ENCODE data around the gene DPP6. TPM values are rescaled to one million over a fixed set of nuclear protein-coding genes. Genes with fewer than 3 reads are reported as not detected.

DPP6 gene
- total and polyA plus RNA-seq, 11 donors, result 0.05 to 2.9 (median 0.11) TPM; not detected in 3

- no peak overlapping the region for H3K27ac ChIP-seq
- ATAC-seq, result no peak
- DNase-seq, result no peak
- 56 to 64% (median 63%) methylated on average over 8 to 9 of the region's 9 CpGs for whole genome bisulfite sequencing, 4 donors
- no peaks in the 10 kb centered on the region for H3K4me1 ChIP-seq
- no peaks in the 10 kb centered on the region for H3K9me3 ChIP-seq
- H3K27me3 ChIP-seq, result peaks cover 0 to 5% (median 0%) of the 10 kb centered on the region in 9 donors
- H3K36me3 ChIP-seq, result no peaks in the 10 kb centered on the region
- H3K4me3 ChIP-seq, result no peak overlapping the region
- intact Hi-C loops (cut with DNase I), result no loop called here
- TF ChIP-seq POLR2A (IDR thresholded peaks at IDR 0.05), result no peak
- TF ChIP-seq CTCF (IDR thresholded peaks at IDR 0.05), result no peak
Observed at GRCh38 chr7:154886591-154886990, 834.4 kb downstream of the DPP6 start.

- no peaks in the 10 kb centered on the region for H3K36me3 ChIP-seq
- H3K4me1 ChIP-seq, result no peaks in the 10 kb centered on the region
- no peak for TF ChIP-seq POLR2A (IDR thresholded peaks at IDR 0.05)
- no peak for TF ChIP-seq CTCF (IDR thresholded peaks at IDR 0.05)
- no peak overlapping the region for H3K27ac ChIP-seq
- ATAC-seq (no peak), DNase-seq (no peak)
- H3K4me3 ChIP-seq, result no peak overlapping the region
- intact Hi-C loops (cut with DNase I), result no loop called here
- WGBS, 4 donors, result 50 to 54% (median 52%) methylated on average over 3 of the region's 3 CpGs
- peaks cover 0 to 14% (median 0%) of the 10 kb centered on the region in 9 donors for H3K27me3 ChIP-seq
- H3K9me3 ChIP-seq, result no peaks in the 10 kb centered on the region
Observed at GRCh38 chr7:154888690-154889089, 836.5 kb downstream of the DPP6 start.

- DNase-seq (no peak), ATAC-seq (no peak)
- WGBS, 4 donors, result 31 to 39% (median 35%) methylated on average over 8 to 28 of the region's 28 CpGs
- no peak overlapping the region for H3K27ac ChIP-seq
- intact Hi-C loops (cut with DNase I), result no loop called here
- TF ChIP-seq POLR2A (IDR thresholded peaks at IDR 0.05) (no peak), CTCF (IDR thresholded peaks at IDR 0.05) (no peak)
- no peaks in the 10 kb centered on the region for H3K9me3 ChIP-seq
- no peaks in the 10 kb centered on the region for H3K4me1 ChIP-seq
- peaks cover 0 to 21% (median 3%) of the 10 kb centered on the region in 9 donors for H3K27me3 ChIP-seq
- H3K36me3 ChIP-seq, result no peaks in the 10 kb centered on the region
- no peak overlapping the region for H3K4me3 ChIP-seq
Observed at GRCh38 chr7:154892459-154892858, 840.3 kb downstream of the DPP6 start.

- H3K27me3 ChIP-seq, result peaks cover 0 to 25% (median 3%) of the 10 kb centered on the region in 9 donors
- H3K4me1 ChIP-seq, result no peaks in the 10 kb centered on the region
- no peaks in the 10 kb centered on the region for H3K36me3 ChIP-seq
- H3K9me3 ChIP-seq, result no peaks in the 10 kb centered on the region
- WGBS, 4 donors, result 89 to 96% (median 92%) methylated on average over 8 to 11 of the region's 11 CpGs
- TF ChIP-seq POLR2A (IDR thresholded peaks at IDR 0.05) (no peak), CTCF (IDR thresholded peaks at IDR 0.05) (no peak)
- DNase-seq (no peak), ATAC-seq (no peak)
- intact Hi-C loops (cut with DNase I), result no loop called here
- no peak overlapping the region for H3K4me3 ChIP-seq
- no peak overlapping the region for H3K27ac ChIP-seq
Observed at GRCh38 chr7:154896076-154896475, 843.9 kb downstream of the DPP6 start.

Measured in heart left ventricle (tissue), 16 donors.